ENCODE measurements around the gene AICDA.

DNA sequence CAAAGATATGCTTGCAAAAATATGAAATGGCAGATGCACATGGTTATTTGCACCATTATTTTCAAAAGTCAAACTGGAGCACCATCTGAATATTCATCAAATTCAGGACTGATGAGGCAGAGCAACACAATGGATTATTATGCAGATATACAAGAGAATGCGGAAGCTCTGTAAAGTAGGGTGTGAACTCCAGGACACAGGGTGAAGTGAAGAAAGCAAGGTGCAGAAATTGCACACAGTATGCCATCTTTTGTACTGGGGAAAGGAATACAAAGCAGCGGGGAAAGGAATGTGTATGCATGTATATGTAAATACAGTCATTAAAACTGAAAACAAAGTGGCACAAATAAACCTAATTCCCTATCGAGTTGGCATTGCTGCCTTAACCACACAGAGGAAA is 49.3 kb downstream of the AICDA start:
- TF ChIP-seq, protein P1, sequence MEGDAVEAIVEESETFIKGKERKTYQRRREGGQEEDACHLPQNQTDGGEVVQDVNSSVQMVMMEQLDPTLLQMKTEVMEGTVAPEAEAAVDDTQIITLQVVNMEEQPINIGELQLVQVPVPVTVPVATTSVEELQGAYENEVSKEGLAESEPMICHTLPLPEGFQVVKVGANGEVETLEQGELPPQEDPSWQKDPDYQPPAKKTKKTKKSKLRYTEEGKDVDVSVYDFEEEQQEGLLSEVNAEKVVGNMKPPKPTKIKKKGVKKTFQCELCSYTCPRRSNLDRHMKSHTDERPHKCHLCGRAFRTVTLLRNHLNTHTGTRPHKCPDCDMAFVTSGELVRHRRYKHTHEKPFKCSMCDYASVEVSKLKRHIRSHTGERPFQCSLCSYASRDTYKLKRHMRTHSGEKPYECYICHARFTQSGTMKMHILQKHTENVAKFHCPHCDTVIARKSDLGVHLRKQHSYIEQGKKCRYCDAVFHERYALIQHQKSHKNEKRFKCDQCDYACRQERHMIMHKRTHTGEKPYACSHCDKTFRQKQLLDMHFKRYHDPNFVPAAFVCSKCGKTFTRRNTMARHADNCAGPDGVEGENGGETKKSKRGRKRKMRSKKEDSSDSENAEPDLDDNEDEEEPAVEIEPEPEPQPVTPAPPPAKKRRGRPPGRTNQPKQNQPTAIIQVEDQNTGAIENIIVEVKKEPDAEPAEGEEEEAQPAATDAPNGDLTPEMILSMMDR (IDR thresholded peaks at IDR 0.05), result no peak
- TF ChIP-seq POLR2A (IDR thresholded peaks at IDR 0.05), result no peak
- no peak for TF ChIP-seq EP300 (IDR thresholded peaks at IDR 0.05)
- no peak for TF ChIP-seq POLR2AphosphoS5 (IDR thresholded peaks at IDR 0.05)

Measured in sigmoid colon (tissue), 4 donors.